Neural cell (in vitro differentiated cells): ENCODE data around the gene CUX1.

Experiments
- CTCF ChIP-seq: fragments of 450-650 bp; IDR thresholded peaks from 2 replicates; pipeline ENCODE4 v1.5.1; 2014; ENCODE audit warnings: antibody characterized with exemption, mild to moderate bottlenecking, moderate library complexity; ENCODE audit not compliant: poor library complexity, severe bottlenecking
- POLR2AphosphoS5 ChIP-seq: IDR thresholded peaks from 2 replicates; pipeline ENCODE4 v1.6.1; 2012

GRCh38 chr7:101945034-101945758, 127.8 kb downstream of the CUX1 start:
- TF ChIP-seq CTCF (no peak), POLR2AphosphoS5 (no peak)
